NK-92 (cell line): Measurements from ENCODE around the gene MCM8.

ENCODE experiments used
- DNase-seq: peaks from one replicate; lab custom pipeline; 2025; ENCODE audit not compliant: unreplicated experiment; lab: John Stamatoyannopoulos, UW

Gene MCM8

DNA sequence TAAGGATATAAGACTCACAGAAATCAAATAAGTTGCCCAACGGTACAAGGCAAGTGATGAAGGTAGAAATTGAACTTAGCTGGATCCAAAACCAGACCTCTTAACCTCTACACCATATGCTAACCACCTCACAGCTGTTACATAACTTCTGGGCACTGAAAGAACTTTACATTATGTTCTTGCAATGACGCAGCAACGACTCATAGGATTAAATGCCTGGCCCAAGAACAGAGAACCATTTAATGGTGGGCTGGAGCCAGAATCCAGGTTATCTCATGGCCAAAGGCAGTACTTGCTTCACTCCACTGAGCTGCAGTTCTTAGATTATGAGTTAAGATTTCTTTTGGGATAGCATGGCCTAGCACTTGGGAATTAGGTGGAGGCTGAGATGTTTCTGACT is 4.5 kb upstream of the MCM8 start:
- no peak for DNase-seq

DNA sequence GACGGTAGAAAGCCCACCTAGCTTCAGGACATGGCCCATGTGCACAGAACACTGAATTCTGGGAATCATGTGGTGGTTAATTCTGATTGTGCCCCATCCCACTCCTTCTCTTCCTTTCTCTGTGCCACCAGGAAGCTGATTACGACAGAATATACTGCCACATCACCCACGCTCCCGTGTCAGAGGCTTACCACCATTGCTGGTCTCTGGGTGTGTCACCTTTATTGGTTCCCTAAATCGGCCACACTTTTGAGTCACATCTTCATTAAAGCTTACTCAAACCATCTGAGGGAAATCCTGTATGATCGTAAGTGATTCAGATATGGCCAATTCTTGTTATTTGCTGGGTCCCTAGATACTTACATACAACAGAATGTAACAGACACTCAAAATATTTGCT is 3.2 kb upstream of the MCM8 start:
- DNase-seq: no peak

DNA sequence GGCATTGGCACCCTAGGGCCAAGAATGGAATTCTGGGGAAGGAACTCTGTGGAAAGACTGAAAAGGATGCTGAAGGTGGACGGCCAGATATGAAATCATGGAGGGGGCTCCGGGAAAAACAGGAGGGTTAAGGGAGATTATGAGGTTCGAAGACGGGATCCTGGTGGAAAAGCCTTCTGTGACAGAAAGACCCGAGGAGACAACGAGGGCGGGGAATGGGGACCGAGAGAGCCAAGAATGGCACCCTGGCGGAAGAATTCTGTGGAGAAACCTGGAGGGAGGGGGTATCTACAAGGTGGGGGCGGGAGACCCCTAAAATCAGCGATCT is 545 bp upstream of the MCM8 start:
- DNase-seq: no peak

DNA sequence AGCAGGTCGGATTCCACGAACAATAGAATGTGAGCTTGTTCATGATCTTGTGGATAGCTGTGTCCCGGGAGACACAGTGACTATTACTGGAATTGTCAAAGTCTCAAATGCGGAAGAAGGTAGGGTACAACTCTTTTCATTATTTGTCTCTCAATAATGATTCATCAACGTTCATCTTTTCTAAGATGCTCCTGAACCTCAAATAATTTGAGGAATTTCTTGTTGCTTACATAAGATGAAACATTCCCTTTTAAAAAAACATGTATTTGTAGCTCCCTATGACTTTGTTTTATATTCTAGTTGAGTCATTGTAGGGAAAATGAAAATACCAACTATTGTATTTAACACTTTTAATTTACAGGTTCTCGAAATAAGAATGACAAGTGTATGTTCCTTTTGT is 17.0 kb downstream of the MCM8 start:
- DNase-seq: no peak

DNA sequence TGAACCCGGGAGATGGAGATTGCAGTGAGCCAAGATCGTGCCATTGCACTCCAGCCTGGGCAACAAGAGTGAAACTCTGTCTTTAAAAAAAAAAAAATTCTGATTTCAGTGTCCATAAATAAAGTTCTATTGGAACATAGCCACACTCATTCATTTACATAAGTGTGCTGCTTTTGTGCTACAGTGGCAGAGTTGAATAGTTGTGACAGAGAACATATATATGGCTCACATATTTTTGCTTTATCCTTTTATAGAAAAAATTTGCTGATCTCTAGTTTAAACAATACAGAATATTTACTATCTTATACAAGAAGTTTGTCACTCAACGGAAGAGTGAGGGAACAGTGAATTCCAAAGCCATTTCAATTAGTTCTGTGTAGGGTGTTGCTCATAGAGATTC is 18.0 kb downstream of the MCM8 start:
- no peak for DNase-seq

DNA sequence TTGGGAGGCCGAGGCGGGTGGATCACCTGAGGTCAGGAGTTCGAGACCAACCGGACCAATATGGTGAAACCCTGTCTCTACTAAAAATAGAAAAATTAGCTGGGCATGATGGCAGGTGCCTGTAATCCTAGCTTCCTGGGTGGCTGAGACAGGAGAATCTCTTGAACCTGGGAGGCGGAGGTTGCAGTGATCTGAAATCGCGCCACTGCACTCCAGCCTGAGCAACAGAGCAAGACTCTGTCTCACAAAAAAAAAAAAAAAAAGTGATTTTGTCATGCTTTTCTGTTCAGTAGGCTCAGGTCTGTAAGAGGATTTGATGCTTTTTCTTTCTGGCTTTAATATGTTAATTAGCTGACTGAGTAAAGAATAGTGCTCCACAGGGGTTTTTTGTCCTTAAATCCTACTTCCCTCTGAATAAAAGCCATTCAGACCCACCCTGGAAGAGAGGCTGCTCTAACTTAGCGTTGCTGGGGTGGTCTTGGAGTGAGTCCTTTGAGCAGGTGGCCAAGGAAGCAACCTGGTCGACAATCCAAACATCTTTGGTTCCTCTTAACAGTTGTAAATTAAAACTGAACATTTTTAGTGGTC is 19.0 kb downstream of the MCM8 start:
- DNase-seq: no peak

DNA sequence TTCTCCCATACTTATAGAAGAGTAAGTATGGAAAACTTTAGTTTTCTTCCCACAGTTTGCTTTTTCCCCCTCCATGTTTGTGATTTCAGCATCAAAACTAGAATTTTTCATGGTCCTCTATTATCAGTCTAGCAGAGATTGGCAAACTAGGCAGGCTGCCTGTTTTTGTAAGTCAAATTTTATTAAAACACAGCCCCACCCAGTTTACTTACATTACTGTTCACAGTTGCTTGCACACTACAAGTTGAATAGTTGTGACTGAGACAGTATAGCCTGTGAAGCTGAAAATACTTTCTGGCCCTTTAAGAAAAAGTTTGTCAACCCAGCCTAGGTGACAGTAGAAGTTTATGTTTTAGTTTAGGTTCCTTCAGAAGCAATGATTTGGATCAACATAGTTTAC is 19.5 kb downstream of the MCM8 start:
- no peak for DNase-seq

DNA sequence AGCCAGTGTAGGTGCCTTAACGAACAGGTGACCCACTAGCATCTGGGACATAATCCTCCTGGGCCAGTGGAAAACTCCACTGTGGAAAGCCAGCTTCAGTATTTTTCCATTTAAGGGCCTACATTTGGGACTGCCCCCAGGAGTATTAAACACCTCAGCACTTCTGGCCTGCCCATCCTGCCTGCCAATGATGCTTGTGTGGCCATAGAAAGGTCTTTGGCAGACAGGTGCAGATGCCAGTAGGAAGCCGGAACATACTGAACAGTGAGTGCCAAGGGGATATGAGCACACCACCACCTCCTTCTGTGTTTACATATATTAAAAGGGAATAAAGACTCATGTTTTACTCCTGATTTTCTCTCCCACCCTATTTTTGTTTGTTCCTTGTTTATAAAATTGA is 19.9 kb downstream of the MCM8 start:
- DNase-seq: no peak

DNA sequence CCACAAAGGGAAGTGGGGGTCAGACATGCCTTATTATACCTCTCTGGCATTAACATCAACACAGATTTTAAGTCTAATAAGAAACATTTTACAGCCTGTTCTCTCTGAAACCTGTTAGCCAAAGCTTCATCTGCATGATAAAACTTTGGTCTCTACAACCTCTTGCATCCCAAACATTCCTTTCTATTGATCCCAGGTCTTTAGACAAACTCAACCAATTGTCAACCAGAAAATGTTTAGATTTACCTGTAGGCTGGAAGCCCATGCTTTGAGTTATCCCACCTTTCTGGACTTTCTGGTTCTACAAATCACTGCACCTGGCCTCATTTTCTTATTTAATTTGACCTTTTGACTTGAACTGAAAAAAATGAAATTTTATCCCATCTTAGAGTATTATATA is 20.8 kb downstream of the MCM8 start:
- DNase-seq: no peak

DNA sequence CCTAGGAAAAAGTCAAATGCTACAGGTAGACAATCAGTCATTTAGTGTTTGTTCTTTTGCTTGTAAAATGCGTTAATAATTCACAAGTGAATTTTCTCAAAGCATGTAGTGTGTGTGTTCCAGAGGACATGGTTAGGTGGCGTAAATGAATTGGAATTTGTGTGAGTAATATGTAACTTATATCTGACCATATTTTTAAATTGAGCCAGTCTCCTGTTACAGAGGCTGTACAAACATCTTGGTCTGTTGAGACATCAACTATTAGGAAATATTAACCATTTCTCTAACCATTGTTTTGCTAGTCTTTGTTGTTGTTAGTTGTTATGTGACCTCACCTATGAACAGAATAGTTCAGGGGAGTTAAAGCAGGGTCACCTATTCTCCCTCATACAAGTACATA is 22.7 kb downstream of the MCM8 start:
- DNase-seq: no peak

DNA sequence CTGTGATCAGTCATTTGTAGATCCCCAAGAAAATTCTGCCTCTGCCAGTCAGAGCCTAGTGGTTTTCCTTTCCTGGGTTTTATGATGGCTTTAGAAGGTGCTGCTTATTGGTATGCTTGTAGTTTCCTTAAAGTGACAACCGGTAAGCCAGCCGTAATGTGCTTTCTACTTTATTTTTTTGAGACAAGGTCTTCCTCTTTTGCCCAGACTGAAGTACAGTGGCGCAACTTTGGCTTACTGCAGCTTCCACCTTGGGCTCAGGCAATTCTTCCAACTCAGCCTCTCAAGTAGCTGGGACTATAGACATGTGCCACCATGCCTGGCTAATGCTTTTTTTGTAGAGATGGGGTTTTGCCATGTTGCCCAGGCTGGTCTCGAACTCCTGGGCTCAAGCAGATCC is 23.5 kb downstream of the MCM8 start:
- no peak for DNase-seq

DNA sequence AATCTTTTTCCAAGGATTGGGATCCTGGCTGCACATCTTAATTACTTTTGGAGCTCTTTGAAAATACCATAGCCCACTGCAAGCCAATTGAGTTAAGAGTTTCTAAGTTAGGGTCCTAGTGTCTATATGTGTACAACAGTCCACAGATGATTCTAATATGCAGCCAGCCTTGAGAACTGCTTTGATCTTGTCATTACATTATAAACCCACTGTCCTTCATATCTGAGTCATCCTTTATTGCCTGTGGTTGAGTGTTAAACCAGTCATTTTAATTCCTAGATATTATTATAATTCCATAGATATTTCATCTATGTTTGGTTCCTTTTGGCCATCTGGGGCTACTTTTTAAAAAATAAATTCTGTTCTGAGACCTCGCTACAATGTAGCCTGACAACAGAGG is 24.1 kb downstream of the MCM8 start:
- DNase-seq: no peak

DNA sequence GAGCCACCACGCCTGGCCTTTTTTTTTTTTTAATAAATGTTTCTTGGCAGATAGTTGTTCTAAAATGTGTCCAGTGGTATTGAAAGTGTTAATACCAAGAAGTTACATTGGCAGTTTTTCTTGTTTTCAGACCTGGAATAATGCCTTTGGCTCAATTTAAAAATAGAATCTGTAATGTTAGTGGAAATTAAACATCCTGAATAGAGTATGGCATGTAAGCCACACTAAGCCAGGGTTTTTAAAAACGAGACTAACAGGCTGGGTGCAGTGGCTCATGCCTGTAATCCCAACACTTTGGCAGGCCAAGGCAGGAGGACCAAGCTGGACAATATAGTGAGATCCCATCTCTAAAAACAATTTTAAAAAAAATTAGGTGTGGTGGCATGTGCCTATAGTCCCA is 25.3 kb downstream of the MCM8 start:
- no peak for DNase-seq

DNA sequence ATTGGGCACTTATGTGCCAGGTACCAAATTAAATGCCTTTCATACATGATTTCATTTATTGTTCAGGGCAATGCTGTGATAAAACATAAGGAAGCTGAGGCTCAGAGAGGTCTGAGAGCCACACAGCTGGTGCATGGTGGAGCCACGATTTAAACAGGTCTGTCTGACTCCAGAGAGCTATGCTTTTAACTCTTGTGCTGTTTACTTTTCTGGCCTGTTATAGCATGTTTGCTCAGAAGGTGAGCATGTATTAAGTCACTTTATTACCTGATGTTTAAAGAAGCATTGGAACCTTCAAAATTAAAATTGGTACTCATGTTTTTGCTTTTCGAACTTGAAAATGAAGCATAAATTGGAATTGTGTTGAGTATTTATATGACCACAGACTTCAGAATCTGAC is 26.8 kb downstream of the MCM8 start:
- DNase-seq: no peak

DNA sequence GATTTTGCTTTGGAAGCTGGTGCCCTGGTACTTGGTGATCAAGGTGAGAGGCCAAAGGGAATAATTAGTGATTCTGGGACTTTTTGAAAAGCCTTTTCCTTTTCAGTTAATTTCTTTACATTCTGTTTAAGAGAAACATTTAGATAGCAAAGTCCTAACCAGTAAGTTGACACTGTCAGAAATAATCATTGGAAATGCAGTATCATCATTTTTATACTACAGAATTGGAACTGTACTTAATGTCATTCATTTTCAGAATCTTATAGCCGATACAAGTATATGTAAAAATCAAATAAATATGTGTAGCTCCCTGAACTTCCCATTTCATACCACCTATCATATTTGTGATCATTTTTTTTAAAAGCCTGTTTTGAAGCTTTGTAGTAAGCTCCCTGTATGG is 27.5 kb downstream of the MCM8 start:
- DNase-seq: no peak

DNA sequence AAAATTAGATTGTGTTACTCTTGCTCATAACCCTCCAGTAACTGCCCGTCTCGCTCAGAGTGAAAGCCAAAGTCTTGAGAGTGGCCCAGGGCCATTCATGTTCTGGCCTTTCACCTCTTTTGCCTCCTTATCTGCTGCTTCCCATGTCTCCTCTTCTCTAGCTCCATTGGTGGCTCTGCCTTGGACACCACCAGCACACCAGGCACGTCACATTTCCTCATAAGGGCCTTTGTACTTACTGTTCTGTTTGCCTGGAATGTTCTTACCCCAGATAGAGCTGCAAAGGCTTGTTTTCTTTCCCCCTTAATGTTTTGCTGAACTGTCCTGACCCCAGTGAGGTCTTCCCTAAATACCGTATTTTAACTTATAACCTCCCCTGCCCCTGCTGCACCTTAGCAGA is 29.3 kb downstream of the MCM8 start:
- no peak for DNase-seq

DNA sequence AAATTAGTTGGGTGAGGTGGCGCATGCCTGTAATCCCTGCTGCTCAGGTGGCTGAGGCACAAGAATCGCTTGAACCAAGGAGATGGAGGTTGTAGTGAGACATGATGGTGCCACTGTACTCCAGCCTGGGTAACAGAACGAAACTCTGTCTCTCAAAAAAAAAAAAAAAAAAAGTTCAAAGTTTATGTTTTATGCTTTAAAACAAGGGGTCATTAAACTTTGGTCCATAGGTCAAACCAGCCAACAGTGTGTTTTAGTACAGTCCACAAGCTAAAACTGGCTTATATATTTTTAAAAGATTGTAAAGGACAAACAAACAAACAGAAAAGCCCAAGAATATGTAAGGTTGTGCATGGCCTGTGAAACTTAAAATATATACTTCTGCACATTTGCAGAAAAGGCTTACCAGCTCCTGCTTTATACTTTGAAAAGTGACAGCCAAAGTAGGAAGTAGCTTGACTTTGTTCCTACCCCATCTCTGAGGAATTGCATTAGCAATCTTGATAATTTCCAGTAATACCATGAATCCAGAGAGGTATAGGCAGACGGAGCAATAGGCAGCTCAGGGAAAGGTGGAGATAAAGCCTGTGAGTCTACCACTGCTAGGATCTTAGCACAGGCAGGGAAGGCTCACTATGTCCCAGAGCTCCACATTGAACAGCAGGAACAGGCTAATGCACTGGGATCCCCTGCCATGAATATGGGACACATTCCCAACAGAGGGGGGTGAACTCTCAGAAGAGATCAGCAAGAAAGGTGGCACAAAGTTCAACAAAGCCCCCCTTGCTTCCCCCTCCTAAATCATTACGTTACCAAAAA is 30.5 kb downstream of the MCM8 start:
- no peak for DNase-seq

DNA sequence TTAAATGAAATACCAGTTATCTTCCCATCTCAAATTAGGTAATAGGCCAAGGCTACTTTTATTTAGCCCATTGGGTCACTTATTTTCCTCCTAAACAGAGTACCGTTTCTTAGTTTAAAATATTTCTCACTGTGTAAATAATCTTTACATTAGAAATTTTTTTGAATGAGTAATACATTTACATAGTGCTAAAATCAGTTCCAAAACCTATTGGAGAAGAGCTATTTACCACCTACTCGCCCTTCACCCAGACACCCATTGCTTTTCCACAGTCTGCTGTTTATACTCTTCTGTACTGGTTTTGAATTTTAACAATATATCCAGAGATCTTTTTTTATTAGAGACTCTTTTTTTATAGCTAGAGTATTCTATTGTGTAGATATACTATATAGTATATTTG is 36.9 kb downstream of the MCM8 start:
- no peak for DNase-seq

DNA sequence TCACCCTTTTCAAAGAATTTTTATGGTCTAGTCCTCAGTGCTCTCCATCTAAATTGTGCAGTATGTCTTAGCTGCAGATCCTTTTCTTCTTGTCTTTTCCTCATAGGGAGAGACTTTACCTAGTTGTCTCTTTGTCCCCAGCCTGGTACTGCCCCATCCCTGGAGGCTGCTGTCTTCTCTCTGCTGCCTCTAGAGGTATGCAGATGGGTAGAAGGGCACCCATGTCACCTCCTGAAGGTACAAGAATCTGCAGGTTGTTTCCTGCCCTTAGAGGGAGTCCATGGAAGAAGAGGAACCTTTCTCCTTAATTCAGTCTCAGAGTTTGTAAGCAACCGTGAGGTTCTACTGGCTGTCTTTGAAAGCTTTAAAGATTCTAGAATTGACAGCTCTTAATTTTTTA is 39.1 kb downstream of the MCM8 start:
- DNase-seq: no peak

DNA sequence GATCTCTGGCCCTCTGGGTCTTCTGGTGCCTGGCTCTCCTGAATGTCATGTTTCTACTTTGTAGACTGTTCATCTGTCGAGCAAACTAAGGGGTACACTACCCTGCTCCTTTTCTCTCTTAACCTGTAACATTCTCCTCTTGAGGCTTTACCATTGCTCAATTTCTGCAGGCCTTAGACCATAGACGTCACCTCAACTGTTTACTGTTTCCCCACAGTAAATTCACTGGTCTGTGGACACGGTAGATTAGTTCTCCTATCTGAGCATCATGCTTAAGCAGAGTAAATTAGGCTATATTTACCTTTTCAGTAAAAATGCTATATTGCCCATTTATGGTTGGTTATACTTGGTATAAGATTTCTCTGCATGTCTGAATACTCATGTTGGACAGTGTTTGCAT is 40.5 kb downstream of the MCM8 start:
- DNase-seq: no peak

DNA sequence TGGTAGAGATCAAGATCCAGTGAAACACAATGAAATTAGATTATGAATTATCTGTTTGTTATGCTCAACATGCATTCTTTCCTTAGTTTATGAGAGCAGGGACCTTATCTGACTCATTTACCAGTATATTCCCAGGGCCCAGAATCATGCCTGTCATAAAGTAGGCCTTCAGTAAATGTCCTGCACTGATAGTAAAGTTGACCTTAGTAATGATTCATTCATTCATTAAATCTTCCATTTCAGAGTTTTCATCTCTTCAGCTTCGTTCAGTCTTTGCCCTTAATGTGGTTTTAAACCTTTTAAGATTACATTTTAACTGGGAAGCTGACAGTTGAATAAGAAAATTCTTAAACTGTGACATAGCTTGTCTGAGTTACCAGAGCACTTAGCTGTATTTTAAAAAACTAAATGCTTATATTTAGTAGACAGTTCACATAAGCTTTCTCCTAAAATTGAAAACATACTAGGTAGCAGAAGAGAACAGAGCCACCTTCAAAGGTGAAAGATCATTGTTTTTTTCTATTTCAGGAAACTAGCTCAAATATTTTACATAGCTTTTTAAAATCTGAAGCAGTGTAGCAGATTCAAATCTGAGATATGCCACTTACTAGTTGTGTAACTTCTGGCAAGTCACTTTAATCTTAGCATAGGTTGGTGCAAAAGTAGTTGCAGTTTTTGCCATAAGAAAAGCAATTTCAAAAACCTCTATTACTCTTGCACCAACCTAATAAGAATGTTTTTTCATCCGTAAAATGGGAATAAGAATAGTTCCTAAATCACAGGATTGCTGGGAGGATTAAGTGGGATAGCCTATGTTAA is 41.4 kb downstream of the MCM8 start:
- DNase-seq: no peak

DNA sequence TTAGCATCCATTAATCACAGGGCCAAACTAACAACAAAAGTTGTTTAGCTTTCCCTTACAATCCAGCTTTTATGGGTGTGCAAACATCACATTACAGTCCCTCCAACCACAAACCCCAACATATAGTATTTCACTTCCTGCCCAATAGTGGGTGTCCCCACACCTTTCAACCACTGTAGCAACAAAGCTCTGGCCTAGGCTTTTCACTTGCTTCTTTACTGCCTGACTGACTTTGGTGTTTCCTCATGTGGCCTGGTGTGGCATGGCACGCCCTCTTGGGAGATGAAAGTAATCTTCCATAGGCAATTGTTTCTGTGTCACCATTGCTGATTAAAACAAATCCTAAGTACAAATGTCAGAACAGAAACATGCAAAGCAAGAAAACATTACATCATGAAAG is 46.3 kb downstream of the MCM8 start:
- no peak for DNase-seq
